Measurements from ENCODE around the gene LRRC8A. TPM values are rescaled to one million over a fixed set of nuclear protein-coding genes. Genes with fewer than 3 reads are reported as not detected.

Gene LRRC8A
- total RNA-seq, 6 donors from 2014 or later = 49.0 to 132 (median 67.0) TPM

GRCh38 chr9:128885798-128886197 is 3.9 kb downstream of the LRRC8A start:
- Histone ChIP-seq H3K36me3 (peaks cover 5 to 59% (median 34%) of the 10 kb centered on the region in 4 donors), H3K27ac (peak overlapping the region; percentile 19 to 99 (median 97)), H3K4me1 (peaks cover 48 to 69% (median 62%) of the 10 kb centered on the region in 4 donors), H3K27me3 (no peaks in the 10 kb centered on the region), H3K9me3 (no peaks in the 10 kb centered on the region), H3K4me3 (peak overlapping the region in 1 of 4 donors; percentile 96)
- ATAC-seq (ENCODE audit: low FRiP score in 2 of 2) (no peak), DNase-seq (no peak)
- WGBS, 2 donors = 81 to 82% methylated on average over 4 to 15 of the region's 15 CpGs
- TF ChIP-seq POLR2A (IDR thresholded peaks at IDR 0.05) (no peak), EP300 (IDR thresholded peaks at IDR 0.05) (no peak), POLR2AphosphoS5 (IDR thresholded peaks at IDR 0.05) (no peak)
- TF ChIP-seq, protein P1, sequence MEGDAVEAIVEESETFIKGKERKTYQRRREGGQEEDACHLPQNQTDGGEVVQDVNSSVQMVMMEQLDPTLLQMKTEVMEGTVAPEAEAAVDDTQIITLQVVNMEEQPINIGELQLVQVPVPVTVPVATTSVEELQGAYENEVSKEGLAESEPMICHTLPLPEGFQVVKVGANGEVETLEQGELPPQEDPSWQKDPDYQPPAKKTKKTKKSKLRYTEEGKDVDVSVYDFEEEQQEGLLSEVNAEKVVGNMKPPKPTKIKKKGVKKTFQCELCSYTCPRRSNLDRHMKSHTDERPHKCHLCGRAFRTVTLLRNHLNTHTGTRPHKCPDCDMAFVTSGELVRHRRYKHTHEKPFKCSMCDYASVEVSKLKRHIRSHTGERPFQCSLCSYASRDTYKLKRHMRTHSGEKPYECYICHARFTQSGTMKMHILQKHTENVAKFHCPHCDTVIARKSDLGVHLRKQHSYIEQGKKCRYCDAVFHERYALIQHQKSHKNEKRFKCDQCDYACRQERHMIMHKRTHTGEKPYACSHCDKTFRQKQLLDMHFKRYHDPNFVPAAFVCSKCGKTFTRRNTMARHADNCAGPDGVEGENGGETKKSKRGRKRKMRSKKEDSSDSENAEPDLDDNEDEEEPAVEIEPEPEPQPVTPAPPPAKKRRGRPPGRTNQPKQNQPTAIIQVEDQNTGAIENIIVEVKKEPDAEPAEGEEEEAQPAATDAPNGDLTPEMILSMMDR (IDR thresholded peaks at IDR 0.05) = no peak

- ATAC-seq (ENCODE audit: low FRiP score in 2 of 2) = no peak
- Histone ChIP-seq H3K9me3 (no peaks in the 10 kb centered on the region), H3K27ac (peak overlapping the region; percentile 19 to 99 (median 97)), H3K4me3 (peak overlapping the region in 1 of 4 donors; percentile 96), H3K36me3 (peaks cover 5 to 59% (median 38%) of the 10 kb centered on the region in 4 donors), H3K27me3 (no peaks in the 10 kb centered on the region), H3K4me1 (peaks cover 46 to 69% (median 61%) of the 10 kb centered on the region in 4 donors)
- no peak for DNase-seq
- TF ChIP-seq, protein P1 (IDR thresholded peaks at IDR 0.05) = no peak
- TF ChIP-seq POLR2AphosphoS5 (IDR thresholded peaks at IDR 0.05) = peak in 1 of 2 donors; percentile 41
- no peak for TF ChIP-seq POLR2A (IDR thresholded peaks at IDR 0.05)
- peak in 2 of 4 donors; percentile 28 to 48 for TF ChIP-seq EP300 (IDR thresholded peaks at IDR 0.05)
- WGBS, 2 donors = 63 to 67% methylated on average over 13 of the region's 13 CpGs
Observed at GRCh38 chr9:128886211-128886891, 4.4 kb downstream of the LRRC8A start.

GRCh38 chr9:128887049-128887448 is 5.1 kb downstream of the LRRC8A start:
- H3K27me3 ChIP-seq = no peaks in the 10 kb centered on the region
- peak overlapping the region in 3 of 4 donors; percentile 35 to 99 (median 80) for H3K27ac ChIP-seq
- 92 to 96% methylated on average over 3 of the region's 3 CpGs for WGBS, 2 donors
- TF ChIP-seq POLR2AphosphoS5 (IDR thresholded peaks at IDR 0.05) (no peak), POLR2A (IDR thresholded peaks at IDR 0.05) (no peak), EP300 (IDR thresholded peaks at IDR 0.05) (no peak)
- TF ChIP-seq, protein P1 (IDR thresholded peaks at IDR 0.05) = no peak
- DNase-seq = no peak
- peaks cover 5 to 63% (median 41%) of the 10 kb centered on the region in 4 donors for H3K36me3 ChIP-seq
- peaks cover 52 to 76% (median 67%) of the 10 kb centered on the region in 4 donors for H3K4me1 ChIP-seq
- H3K4me3 ChIP-seq = no peak overlapping the region
- H3K9me3 ChIP-seq = no peaks in the 10 kb centered on the region
- no peak for ATAC-seq (ENCODE audit: low FRiP score in 2 of 2)

DNA sequence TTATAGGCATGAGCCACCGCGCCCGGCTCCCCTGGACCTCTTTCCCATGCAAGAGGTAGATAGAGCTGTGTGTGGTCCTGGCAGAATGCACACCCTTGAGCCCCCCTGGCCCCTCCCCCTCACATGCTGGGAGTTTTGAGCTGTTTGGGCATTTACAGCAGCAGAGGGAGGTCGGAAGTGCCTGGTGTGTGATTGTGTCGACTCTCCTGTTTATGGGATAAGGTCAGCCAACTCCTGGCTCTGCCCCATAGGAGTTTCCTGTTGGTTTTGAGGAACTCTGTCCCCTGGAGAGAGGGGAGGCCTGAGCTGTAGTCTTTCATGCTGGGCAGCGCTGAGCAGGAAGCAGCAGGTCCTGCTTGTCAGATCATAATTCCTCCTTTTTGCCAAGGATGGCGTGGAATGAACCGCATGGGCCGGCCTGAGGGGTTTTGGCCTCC is 6.0 kb downstream of the LRRC8A start:
- Histone ChIP-seq H3K27me3 (no peaks in the 10 kb centered on the region), H3K4me3 (no peak overlapping the region), H3K36me3 (peaks cover 5 to 66% (median 41%) of the 10 kb centered on the region in 4 donors), H3K9me3 (no peaks in the 10 kb centered on the region), H3K27ac (peak overlapping the region; percentile 54 to 80 (median 64)), H3K4me1 (peaks cover 60 to 83% (median 76%) of the 10 kb centered on the region in 4 donors)
- no peak for ATAC-seq (ENCODE audit: low FRiP score in 2 of 2)
- TF ChIP-seq POLR2AphosphoS5 (IDR thresholded peaks at IDR 0.05) (peak in 1 of 2 donors; percentile 35), EP300 (IDR thresholded peaks at IDR 0.05) (no peak)
- DNase-seq = no peak
- 38 to 44% methylated on average over 7 to 9 of the region's 9 CpGs for WGBS, 2 donors

GRCh38 chr9:128891321-128892220 is 9.6 kb downstream of the LRRC8A start:
- Histone ChIP-seq H3K4me3 (peak overlapping the region in 1 of 4 donors; percentile 4), H3K9me3 (no peaks in the 10 kb centered on the region), H3K27ac (peak overlapping the region; percentile 83 to 93 (median 89)), H3K4me1 (peaks cover 32 to 60% (median 54%) of the 10 kb centered on the region in 4 donors), H3K27me3 (no peaks in the 10 kb centered on the region), H3K36me3 (peaks cover 6 to 76% (median 51%) of the 10 kb centered on the region in 4 donors)
- TF ChIP-seq, protein P1 (IDR thresholded peaks at IDR 0.05) = no peak
- TF ChIP-seq EP300 (IDR thresholded peaks at IDR 0.05) (no peak), POLR2AphosphoS5 (IDR thresholded peaks at IDR 0.05) (no peak), POLR2A (IDR thresholded peaks at IDR 0.05) (no peak)
- WGBS, 2 donors = 81 to 89% methylated on average over 11 to 15 of the region's 15 CpGs
- DNase-seq (no peak), ATAC-seq (ENCODE audit: low FRiP score in 2 of 2) (no peak)

Measured in upper lobe of left lung (tissue), 6 donors.